ENCODE results near the gene OPN4.

DNA sequence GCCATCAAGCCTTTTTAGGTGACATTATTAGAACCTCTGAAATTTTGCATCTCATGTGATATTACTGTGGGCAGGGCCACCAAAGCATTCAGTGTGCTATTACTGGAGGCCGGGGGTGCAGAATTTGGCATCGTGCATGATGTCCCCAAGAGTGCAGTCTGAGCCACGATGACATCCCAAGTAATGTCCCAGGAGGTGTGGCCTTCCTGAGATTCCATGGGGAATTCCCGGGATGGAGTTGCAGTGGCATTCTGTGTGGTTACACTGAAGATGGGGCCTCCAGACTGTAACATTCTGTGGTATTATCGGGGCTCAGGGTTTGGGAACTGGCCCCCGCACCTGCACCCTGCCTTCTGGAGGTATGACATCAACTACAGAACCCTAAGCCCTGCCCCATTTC, 23.0 kb downstream of the OPN4 start:
- TF ChIP-seq, protein P1, sequence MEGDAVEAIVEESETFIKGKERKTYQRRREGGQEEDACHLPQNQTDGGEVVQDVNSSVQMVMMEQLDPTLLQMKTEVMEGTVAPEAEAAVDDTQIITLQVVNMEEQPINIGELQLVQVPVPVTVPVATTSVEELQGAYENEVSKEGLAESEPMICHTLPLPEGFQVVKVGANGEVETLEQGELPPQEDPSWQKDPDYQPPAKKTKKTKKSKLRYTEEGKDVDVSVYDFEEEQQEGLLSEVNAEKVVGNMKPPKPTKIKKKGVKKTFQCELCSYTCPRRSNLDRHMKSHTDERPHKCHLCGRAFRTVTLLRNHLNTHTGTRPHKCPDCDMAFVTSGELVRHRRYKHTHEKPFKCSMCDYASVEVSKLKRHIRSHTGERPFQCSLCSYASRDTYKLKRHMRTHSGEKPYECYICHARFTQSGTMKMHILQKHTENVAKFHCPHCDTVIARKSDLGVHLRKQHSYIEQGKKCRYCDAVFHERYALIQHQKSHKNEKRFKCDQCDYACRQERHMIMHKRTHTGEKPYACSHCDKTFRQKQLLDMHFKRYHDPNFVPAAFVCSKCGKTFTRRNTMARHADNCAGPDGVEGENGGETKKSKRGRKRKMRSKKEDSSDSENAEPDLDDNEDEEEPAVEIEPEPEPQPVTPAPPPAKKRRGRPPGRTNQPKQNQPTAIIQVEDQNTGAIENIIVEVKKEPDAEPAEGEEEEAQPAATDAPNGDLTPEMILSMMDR (conservative IDR thresholded peaks at IDR 0.05; ENCODE audit: low read length), result no peak
- TF ChIP-seq EZH2phosphoT487 (IDR thresholded peaks at IDR 0.05; ENCODE audit: borderline replicate concordance), result no peak
